ENCODE results near the gene AFF3. TPM values are rescaled to one million over a fixed set of nuclear protein-coding genes. Genes with fewer than 3 reads are reported as not detected.

AFF3 gene
- polyA plus RNA-seq, 1 donor (not counting 4 experiments of a cell fraction or from before 2014, with no cell fraction given) = not detected

DNA sequence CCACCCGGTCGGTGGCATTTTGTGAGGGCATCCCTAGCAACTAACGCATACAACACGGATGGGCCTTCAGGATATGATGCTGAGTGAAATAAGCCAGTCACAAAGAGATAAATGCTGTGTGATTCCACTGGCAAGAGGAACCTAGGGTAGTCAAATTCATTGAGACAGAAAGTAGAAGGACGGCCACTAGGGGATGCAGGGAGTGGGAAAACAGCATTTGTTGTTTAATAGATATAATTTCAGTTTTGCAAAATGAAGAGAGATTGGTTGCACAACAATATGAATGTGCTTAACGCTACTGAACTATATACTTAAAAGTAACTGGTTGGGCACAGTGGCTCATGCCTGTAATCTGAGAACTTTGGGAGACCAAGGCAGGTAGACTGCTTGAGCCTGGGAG lies 112.9 kb downstream of the AFF3 start:
- no peak for DNase-seq (ENCODE audit: low read depth, low spot score)
- Histone ChIP-seq H3K9ac (ENCODE audit: control insufficient read depth, extremely low read depth, insufficient read depth, low read length) (no peak overlapping the region), H3K36me3 (ENCODE audit: control insufficient read depth in 2 of 2, extremely low read depth in 1 of 2, insufficient read depth in 2 of 2, low read length in 2 of 2) (no peaks in the 10 kb centered on the region), H3K4me2 (ENCODE audit: control insufficient read depth, extremely low read depth, insufficient read depth, low read depth, low read length) (no peak overlapping the region), H3K4me3 (ENCODE audit: control insufficient read depth in 2 of 3, extremely low read depth in 1 of 3, insufficient read depth in 2 of 3, low read depth in 1 of 3, low read length in 3 of 3) (no peak overlapping the region), H3K9me3 (ENCODE audit: control insufficient read depth, low read depth, low read length) (no peaks in the 10 kb centered on the region), H3K4me1 (ENCODE audit: control insufficient read depth, extremely low read depth, insufficient read depth, low read length) (no peaks in the 10 kb centered on the region), H2AFZ (ENCODE audit: control insufficient read depth, low read length) (no peak overlapping the region), H3K27ac (ENCODE audit: control insufficient read depth, insufficient read depth, low read length) (no peak overlapping the region), H3K79me2 (ENCODE audit: control insufficient read depth, insufficient read depth, low read length) (no peaks in the 10 kb centered on the region), H4K20me1 (ENCODE audit: control insufficient read depth, extremely low read depth, insufficient read depth, low read length) (no peaks in the 10 kb centered on the region), H3K9me1 (ENCODE audit: control insufficient read depth, extremely low read depth, insufficient read depth, low read length) (no peaks in the 10 kb centered on the region), H3K27me3 (ENCODE audit: control insufficient read depth, extremely low read depth, insufficient read depth, low read length) (no peaks in the 10 kb centered on the region)
- dilution Hi-C loops (cut with MboI; ENCODE audit: extremely low pct_ligation_motif_present, low sequenced_read_pairs) = no loop called here
- TF ChIP-seq, protein P1, sequence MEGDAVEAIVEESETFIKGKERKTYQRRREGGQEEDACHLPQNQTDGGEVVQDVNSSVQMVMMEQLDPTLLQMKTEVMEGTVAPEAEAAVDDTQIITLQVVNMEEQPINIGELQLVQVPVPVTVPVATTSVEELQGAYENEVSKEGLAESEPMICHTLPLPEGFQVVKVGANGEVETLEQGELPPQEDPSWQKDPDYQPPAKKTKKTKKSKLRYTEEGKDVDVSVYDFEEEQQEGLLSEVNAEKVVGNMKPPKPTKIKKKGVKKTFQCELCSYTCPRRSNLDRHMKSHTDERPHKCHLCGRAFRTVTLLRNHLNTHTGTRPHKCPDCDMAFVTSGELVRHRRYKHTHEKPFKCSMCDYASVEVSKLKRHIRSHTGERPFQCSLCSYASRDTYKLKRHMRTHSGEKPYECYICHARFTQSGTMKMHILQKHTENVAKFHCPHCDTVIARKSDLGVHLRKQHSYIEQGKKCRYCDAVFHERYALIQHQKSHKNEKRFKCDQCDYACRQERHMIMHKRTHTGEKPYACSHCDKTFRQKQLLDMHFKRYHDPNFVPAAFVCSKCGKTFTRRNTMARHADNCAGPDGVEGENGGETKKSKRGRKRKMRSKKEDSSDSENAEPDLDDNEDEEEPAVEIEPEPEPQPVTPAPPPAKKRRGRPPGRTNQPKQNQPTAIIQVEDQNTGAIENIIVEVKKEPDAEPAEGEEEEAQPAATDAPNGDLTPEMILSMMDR (optimal IDR thresholded peaks at IDR 0.05 in 1 of 3, IDR thresholded peaks at IDR 0.05 in 1 of 3, conservative IDR thresholded peaks at IDR 0.05 in 1 of 3; ENCODE audit: extremely low read depth in 1 of 3, insufficient read depth in 2 of 3, low read length in 3 of 3) = no peak
- no peak for TF ChIP-seq EZH2 (IDR thresholded peaks at IDR 0.05; ENCODE audit: low read length)
- FAIRE-seq = no peak

DNA sequence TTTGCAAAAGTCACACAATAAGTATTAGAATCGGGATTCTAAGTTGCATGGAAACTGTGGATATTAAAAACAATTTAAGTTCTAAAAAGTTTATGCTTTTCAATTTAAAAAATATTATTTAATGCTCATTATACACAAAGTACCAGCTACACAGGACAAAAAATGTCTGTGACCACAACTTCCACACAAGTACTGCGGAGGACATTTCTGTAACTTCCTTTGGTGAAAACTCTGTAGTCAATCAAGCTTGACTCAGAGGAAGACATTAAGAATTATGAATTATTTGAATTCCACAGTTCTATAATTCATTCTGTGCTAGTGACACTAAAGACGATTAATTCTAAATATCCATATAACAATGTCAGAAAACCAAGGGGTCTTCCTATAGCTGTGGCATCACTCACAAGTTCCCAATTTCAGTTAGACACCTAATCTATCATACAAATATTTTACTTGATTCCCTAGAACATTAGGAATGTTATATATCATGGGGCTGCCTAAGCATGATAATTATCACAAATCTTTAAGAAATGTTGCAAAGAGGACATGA lies 120.5 kb downstream of the AFF3 start:
- no peak overlapping the region for H2AFZ ChIP-seq (ENCODE audit: control insufficient read depth, low read length)
- FAIRE-seq = no peak
- H3K9ac ChIP-seq (ENCODE audit: control insufficient read depth, extremely low read depth, insufficient read depth, low read length) = no peak overlapping the region
- no peak for DNase-seq (ENCODE audit: low read depth, low spot score)
- no peaks in the 10 kb centered on the region for H3K4me1 ChIP-seq (ENCODE audit: control insufficient read depth, extremely low read depth, insufficient read depth, low read length)
- H3K9me3 ChIP-seq (ENCODE audit: control insufficient read depth, low read depth, low read length) = no peaks in the 10 kb centered on the region
- H3K36me3 ChIP-seq (ENCODE audit: control insufficient read depth in 2 of 2, extremely low read depth in 1 of 2, insufficient read depth in 2 of 2, low read length in 2 of 2) = no peaks in the 10 kb centered on the region
- H3K27me3 ChIP-seq (ENCODE audit: control insufficient read depth, extremely low read depth, insufficient read depth, low read length) = no peaks in the 10 kb centered on the region
- dilution Hi-C loops (cut with MboI; ENCODE audit: extremely low pct_ligation_motif_present, low sequenced_read_pairs) = no loop called here
- no peaks in the 10 kb centered on the region for H4K20me1 ChIP-seq (ENCODE audit: control insufficient read depth, extremely low read depth, insufficient read depth, low read length)
- no peak overlapping the region for H3K4me3 ChIP-seq (ENCODE audit: control insufficient read depth in 2 of 3, extremely low read depth in 1 of 3, insufficient read depth in 2 of 3, low read depth in 1 of 3, low read length in 3 of 3)
- H3K79me2 ChIP-seq (ENCODE audit: control insufficient read depth, insufficient read depth, low read length) = no peaks in the 10 kb centered on the region
- H3K4me2 ChIP-seq (ENCODE audit: control insufficient read depth, extremely low read depth, insufficient read depth, low read depth, low read length) = no peak overlapping the region
- H3K27ac ChIP-seq (ENCODE audit: control insufficient read depth, insufficient read depth, low read length) = no peak overlapping the region
- H3K9me1 ChIP-seq (ENCODE audit: control insufficient read depth, extremely low read depth, insufficient read depth, low read length) = no peaks in the 10 kb centered on the region
- TF ChIP-seq, protein P1 (optimal IDR thresholded peaks at IDR 0.05 in 1 of 3, IDR thresholded peaks at IDR 0.05 in 1 of 3, conservative IDR thresholded peaks at IDR 0.05 in 1 of 3; ENCODE audit: extremely low read depth in 1 of 3, insufficient read depth in 2 of 3, low read length in 3 of 3) = no peak
- no peak for TF ChIP-seq EZH2 (IDR thresholded peaks at IDR 0.05; ENCODE audit: low read length)

Data from keratinocyte (primary cell).